ENCODE results near the gene LIPN.
"Not testable (repeated sequence)": the region's sequence is repeated elsewhere in the genome, so short reads cannot be mapped to it uniquely, and the experiment has no call there.

LIPN gene, protein sequence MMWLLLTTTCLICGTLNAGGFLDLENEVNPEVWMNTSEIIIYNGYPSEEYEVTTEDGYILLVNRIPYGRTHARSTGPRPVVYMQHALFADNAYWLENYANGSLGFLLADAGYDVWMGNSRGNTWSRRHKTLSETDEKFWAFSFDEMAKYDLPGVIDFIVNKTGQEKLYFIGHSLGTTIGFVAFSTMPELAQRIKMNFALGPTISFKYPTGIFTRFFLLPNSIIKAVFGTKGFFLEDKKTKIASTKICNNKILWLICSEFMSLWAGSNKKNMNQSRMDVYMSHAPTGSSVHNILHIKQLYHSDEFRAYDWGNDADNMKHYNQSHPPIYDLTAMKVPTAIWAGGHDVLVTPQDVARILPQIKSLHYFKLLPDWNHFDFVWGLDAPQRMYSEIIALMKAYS

DNA sequence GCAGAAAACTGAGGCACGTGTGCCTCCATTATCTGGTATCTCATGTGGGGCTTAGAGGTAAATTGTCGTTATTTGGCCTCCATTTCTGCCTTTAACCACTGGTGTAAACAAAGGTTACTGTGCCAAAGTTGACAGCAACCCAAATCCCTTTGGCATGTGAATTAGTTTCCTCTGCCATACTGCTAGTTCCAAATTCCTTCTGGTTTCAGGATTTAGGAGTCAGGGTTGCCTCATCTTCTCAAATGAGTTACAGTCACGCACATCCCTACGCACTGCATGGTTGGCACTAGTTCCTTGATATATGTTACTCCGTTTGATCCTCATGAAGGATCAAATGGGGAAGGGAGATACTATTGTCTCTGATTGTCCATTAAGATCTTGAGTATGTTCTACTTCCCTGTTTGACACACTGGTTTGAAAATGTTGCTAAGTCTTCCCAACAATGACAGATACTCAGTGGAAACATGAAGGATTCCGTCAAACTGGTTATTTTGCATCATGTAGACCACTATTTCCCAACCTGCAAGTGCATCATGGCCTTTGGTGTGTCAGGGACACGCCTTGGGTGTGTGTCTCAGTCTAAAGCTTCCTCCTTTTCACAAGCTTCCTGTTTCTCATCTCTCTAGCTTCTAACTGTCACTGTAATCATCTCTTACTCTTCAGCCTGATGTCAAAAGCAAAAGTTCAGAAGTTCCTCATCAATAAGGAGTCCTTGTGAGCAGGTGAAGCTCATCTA, at the start of gene LIPN:
TSS of gene LIPN (plus strand) at position 655 of the 736 bp plus-strand sequence. CDS start 1,386 bp downstream, outside the sequence.
- no peak for DNase-seq

DNA sequence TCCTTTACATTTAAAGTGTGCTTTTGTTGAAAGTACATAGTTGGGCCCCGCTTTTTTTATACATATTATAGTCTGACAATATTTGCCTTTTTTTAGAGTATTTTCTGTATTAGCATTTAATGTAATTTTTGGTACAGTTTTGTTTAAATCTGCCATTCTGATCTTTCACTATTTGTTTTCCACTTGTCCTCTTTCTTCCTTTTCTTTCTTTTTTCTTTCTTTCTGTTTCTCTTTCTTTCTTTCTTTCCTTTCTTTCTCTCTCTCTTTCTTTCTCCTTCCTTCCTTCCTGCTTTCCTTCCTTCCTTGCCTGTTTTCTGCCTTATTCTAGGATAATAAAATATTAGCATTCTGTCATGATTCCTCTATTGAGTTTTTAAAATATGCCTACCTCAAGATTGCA, 44.3 kb upstream of the LIPN start:
- DNase-seq: no peak

DNA sequence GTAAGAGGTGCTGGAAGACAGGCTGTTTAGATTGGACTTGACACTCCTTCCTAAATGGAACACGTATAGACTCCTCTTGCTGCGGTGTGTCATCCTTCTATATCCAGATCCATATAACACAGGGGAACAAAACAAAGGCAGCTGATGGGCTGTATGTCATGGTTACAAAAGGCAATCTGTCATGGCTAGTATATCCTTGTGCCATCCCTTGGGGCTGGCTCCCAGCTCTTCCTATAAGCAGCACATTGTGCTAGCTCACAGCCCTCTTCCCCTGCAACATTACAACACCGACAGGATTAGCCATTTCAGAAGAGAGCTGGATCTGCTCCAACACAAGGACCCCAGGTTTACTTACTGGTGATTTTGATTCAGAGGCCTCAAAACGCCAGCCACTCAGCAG, 38.4 kb upstream of the LIPN start:
- no peak for DNase-seq

DNA sequence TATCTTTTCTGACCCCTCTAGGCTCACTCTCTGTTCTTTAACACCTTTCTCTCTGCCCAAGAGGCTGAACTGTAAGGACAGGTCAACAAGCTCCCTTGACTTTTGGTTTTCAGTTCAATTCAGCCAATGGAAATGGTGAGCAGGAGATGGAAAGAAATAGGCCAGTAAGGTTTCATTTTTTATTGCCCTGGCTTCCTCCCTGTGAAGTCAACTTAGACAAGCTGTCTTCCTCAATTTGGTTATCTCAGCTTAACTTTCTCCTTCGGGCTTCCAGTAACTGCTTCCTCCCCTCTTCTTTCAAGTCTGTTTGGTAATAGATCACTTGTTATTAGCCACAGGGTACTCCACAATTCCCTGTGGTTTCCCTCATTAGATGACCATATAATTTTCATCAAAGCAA, 34.0 kb upstream of the LIPN start:
- DNase-seq: no peak

DNA sequence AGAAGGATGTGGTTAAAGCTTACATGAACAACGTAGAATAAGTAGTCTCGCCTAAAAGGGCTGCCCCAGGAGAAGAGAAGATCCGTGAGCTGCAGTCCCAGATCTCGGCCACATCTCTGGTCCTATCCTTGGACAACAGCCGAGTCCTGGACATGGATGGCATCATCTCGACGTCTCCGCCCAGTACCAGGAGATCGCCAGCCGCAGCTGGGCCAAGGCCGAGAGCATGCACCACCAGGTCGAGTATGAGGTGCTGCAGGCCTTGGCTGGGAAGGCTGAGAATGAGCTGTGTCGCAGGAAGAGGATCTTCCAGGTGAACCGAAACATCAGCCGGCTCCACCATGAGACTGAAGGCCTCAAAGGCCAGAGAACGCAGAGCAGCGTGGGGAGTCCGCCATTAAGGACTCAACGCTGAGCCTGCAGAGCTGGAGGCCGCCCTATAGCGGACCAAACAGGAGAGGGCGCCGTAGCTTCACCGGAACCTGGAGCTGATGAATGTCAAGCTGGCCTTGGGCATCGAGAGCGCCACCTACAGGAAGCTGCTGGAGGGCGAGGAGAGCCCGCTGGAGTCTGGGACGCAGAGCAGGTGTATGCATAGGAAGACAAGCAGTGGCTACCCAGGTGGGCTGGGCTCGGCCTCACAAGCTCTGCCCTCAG, 31.6 kb upstream of the LIPN start:
- no peak for DNase-seq

DNA sequence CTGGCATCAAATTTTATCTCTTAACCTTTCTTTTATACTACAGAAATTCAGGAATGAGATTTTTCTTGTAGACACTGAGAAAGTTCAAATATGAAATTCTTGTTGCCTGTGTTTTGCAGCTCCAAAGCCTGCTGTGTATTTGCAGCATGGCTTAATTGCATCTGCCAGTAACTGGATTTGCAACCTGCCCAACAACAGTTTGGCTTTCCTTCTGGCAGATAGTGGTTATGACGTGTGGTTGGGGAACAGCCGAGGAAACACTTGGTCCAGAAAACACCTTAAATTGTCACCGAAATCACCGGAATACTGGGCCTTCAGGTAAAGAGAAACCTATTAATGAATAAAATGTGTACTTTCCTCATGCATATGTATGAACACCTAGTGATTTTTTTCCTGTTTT, 29.0 kb upstream of the LIPN start:
- no peak for DNase-seq

DNA sequence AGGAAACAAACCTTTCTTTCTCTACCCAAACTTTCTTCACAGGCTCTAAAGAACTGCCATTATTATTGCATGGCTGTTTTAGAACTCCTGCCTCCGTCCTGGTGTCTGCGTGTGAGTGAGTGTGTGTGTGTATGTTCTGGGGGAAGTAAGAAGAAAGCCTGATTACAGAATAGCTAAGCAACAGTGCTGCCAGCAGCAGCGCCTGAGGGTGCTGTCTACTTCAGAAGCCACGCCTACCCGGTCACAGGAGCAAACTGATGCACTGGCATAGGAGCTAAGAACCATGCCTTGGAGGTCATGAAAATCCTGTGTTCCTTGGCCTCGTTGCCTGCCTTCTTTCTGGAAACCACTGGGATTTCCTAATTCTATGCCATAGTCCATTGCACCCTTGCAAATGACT, 28.5 kb upstream of the LIPN start:
- no peak for DNase-seq

DNA sequence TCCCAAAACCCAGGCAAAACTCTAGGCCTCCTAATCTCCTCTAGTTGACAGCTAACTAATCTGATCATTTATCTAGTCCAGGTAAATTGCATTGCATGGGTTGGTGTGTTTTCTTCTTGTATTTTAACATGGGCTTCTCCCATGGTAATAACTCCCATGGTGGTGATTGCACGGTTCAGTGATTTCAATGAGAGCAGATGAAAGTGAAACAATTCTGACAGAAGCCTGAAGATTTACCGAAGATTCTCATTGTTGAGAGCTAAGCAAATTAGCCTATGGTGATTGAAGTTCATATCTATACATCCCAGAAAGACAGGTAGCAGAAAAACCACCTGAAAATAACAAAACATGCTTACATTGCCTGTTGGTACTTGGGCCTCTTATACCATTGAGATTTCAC, 26.6 kb upstream of the LIPN start:
- DNase-seq: no peak

DNA sequence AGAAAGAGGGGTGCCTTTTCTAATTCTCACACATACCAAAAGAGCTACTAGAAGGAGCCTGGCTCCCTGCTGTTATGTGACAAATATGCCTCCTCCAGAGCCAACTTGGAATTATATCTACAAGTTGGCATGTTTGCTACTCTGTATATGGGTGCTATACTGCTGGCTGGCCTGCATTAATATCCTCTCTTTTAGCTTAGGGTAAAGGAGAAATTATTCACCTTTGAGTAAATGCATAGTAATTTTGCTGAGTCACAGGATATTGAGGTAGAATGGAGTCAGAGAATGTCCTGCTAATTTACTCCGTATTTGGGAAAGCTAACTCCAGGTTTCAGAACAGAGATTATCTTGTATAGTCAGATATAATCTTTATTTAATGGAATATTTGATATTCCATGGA, 24.2 kb upstream of the LIPN start:
- DNase-seq: no peak

DNA sequence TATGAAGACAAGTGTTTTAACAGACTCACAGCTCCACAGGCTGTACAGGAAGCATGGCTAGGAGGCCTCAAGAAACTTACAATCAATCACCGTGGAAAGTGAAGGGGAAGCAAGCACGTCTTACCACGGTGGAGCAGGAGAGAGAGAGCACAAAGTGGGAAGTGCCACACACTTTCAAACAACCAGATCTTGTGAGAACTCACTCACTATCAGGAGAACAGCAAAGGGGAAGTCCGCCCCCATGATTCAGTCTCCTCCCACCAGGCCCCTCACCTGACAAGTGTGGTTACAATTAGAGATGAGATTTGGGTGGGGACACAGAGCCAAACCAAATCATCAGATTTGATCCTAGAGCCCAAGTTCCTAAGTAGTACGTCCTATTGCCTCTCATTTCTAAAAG, 17.9 kb upstream of the LIPN start:
- not testable (repeated sequence) for DNase-seq

DNA sequence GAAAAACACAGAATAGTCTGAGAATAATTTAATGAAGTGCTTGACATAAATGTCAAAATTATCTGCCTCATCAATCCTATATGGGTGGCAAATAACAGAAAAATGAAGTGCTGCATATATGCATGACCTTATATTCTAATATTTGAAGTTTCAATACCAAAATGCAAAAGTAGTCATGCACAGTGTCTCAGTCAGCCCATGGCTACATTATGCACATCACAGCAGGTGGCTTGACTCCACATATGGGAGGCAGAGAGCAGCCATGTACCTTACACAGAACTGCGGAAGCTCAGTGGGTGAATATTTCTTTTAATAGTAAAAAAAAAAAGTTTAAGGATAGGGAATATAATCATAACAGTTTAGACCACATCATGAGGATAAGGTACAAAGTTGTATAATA, 17.4 kb upstream of the LIPN start:
- no peak for DNase-seq

DNA sequence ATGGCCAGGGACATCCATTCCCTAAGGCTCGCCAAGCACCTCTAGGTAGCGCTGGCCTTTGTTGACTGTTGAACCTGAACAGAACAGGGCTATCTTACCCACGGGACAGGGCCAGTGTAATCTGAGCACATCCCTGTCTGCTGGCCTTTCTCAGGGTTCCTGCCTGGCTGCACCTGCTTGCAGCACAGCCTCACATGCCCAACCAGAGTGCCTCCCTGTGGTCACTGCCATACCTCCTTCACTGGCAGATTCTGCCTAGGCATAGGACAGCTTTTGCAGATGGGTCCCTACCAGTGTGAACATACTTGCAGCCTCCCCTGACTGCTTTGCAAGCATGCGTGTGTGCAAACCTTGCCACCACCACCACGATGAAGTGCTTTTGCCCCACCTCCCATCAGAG, 15.8 kb upstream of the LIPN start:
- no peak for DNase-seq

DNA sequence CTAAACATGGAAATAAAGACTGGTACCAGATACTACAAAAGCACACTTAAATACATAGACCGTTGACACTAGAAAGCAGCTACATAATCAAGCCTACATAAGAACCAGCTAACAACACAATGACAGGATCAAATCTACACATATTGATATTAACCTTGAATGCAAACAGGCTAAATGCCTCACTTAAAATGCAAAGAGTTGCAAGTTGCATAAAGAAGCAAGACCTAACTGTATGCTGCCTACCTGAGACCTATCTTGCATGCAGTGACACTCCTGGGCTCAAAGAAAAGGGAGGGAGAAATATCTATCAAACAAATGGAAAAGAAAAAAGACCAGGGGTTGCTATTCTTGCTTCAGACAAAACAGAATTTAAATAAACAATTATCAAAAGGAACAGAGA, 14.2 kb upstream of the LIPN start:
- DNase-seq: no peak

DNA sequence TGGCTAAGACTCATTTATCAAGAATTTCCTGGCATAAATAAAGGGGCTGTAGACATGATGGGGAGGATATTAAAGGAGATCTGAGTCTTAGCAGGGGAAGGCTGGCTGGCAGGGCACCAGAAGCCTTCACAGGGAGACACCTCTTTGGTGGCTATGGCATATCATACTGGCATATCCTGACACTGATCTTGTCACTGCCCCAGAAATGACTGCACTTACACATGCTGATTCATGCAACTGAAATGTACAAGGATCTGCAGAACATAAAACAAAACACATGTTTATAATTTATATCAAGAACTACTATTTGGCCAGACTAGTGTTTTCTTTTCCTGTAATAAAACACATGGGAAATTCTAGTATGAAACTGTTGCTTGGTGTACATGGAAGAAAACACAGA, 5.5 kb upstream of the LIPN start:
- DNase-seq: no peak

DNA sequence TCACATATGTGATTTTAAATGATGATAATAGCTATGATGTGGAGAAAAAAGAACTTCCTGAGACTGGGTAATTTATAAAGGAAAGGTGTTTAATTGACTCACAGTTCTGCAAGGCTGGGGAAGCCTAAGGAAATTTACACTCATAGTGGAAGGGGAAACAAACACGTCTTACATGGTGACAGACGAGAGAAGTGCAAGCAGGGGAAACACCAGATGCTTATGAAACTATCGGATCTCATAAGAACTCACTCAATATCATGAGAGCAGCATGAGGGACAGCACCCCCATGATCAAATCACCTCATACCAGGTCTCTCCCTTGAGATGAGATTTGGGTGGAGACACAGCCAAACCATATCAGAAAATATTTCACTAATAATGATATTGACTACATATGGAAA, 4.1 kb upstream of the LIPN start:
- no peak for DNase-seq

DNA sequence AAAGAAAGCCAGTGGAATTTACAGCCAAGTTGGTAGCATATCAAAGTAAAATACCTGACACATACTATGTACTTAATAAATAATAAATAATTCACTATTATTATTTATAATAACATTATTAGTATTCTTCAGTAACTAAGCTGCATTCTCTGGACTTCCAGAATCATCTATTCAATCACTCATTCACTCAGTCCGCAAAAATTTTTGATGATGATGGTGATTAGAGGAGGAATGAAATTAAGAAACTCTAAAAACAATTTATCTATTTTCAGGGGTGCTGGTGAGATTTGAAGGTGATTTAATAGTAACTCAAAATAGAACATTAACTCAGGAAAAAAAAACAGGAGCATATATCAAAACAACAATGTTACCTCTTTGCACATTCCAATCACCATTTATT, 3.2 kb upstream of the LIPN start:
- no peak for DNase-seq

DNA sequence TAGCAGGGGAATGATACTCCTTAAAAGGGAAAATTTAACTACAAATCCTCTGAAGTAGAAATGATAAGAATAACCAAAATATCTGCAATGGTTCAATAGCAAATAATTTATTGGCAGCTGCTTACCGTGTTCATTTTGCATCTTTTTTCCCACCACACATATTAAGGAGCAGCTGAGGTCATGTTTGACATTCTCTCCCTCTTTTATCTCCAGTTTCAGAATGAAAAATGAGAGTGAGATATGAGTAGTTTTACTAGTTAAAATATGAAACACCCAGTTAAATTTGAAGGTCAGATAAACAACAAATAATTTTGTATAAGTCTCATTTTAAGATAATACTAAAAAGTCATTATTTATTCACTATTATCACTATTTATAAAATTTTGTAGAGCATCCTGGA, 3.1 kb downstream of the LIPN start:
- no peak for DNase-seq

DNA sequence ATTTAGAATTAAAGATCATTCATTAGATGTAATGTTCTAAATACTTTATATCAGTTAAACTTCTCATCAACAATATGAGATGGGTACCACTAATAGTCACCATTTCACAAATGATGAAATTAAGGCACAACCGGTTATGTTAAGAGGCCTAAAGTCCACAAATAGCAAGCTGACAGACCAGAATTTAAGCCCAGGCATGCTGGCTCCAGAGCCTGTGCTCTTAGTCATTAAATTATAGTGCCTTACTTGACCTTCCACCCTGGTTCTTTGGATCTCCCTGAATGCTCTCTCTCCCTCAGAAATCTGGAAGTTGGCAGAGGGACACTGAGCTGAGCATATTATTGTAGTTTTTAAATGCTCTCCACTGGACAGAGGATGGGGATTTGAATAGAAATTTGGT, 3.6 kb downstream of the LIPN start:
- no peak for DNase-seq

DNA sequence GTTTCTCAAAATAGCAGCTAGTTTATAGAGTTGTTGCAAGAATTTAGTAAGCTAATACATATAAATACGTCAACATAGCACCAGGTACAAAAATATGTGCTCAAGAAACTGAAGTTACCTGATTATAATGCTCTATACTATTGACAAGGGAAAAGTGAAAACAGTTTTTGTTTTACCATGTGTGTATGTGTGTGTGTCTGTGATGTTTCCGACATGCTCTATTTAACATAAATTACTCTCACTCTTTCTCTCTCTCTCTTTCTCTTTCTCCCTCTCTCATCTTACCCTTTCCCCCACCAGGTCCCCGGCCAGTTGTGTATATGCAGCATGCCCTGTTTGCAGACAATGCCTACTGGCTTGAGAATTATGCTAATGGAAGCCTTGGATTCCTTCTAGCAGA, 4.3 kb downstream of the LIPN start:
- DNase-seq: no peak

DNA sequence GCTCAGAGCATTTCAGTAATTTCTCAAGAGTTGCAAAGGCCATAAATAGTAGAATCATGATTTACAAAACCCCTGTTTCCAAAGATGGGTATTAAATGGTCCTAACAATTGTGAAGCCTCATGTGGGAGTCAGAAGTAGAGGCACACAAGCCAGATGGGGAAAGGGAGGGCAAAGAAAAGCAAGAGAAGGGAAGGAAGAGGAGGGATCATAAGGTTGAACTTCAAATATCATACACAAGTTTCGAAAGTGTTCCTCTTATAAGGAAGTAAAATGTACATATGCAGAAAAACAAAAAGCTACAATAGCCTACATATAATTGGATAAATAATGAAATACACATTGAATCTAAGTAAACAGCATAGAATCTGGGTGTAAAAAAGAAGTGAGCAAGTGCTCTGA, 6.0 kb downstream of the LIPN start:
- no peak for DNase-seq

DNA sequence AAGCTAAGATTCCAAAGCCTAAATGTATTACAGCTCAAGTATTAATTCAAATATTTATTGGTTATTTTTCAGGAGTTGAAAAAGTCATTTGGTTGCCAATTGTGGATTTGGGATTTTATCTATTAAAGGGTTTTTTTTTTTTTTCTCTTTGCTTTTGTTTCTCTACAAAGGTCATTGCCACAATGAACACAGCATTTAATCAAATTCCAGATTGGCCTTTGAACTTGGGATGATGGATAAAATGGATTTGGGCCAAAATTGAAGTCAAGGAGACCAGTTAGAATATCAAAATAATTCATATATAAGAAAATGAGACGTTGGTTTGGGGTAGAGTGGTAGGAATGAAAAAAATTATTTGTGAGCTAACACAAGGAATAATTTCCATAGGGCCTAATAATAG, 9.6 kb downstream of the LIPN start:
- no peak for DNase-seq

DNA sequence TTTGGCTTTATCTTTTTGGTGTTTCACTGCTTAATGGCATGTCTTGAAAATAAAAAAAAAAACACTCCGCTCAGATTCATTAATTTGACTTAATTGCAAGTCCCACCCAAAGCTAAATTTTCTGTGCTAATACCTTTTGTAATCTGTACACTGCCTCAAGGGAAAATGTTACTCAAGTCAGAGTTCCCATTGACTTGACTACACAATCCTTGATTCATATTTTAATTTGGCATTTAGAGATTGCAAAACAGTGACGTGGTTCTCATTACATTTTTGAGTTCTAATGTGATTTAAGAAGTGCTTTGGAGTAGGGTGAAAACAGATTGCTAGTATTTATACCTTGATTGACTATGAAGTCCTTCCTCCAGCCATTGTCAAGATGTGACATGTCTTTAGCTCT, 21.4 kb downstream of the LIPN start:
- DNase-seq: no peak

DNA sequence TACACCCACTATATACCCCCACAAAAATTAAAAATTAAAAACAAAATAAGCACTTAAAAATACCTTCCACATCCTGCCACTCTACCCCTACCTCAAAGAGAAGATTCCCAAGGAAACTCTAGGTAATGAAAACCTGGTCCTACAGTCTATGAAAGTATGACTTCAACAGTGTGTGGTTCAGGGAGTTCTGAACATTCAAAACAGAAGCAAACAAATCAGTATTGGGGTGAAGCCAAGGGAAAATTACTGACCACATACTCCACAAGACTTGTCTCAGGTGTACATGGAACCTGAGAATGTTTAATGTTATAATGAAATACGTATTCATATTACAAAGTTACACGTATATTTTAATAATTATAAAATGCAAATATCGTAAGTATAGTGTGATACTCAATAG, 22.4 kb downstream of the LIPN start:
- no peak for DNase-seq

DNA sequence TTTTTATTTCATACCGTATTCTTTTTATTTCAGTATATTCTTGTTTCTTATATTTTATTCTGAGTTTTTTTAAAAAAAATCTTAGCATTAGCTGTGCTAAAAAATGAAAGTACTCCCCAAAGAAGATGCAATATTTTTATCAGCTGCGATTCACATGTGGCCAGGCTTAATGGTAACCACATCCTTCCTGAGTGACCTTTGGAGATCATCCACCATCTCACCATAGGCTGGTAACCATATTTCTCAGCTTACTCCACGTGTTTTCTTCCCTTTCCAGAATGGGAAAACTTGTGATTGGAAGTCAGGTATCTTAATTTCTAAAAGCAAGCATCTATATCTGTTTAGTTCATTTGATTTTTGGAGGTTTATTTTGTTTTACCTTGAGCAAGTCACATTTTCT, 23.9 kb downstream of the LIPN start:
- no peak for DNase-seq
